CD4-positive, CD25-positive, alpha-beta regulatory T cell (primary cell): ENCODE results near the gene PRRT3. TPM values are rescaled to one million over a fixed set of nuclear protein-coding genes. Genes with fewer than 3 reads are reported as not detected.
"Not testable (repeated sequence)": the region's sequence is repeated elsewhere in the genome, so short reads cannot be mapped to it uniquely, and the experiment has no call there.

ENCODE experiments used
- ATAC-seq, 2 donors: fragments of 150-1000 bp; cut with Tn5 transposase; one replicate each; pipeline ENCODE4 v1.10.0; 2021; ENCODE audit warnings: low read depth in 2 of 2, moderate number of reproducible peaks in 2 of 2, moderate library complexity in 1 of 2
- DNase-seq, 3 donors: peaks; one replicate each; pipeline versions ENCODE4 v3.0.0 to v3.0.0-alpha.2; 2012 to 2022; ENCODE audit warnings: mixed read lengths in 1 of 3
- H3K27ac ChIP-seq: one replicate; pipeline ENCODE4 v1.7.0; 2013; ENCODE audit warnings: mild to moderate bottlenecking, low read length; ENCODE audit not compliant: insufficient read depth, poor library complexity, severe bottlenecking
- H3K27me3 ChIP-seq: one replicate; pipeline ENCODE4 v1.7.0; 2013; ENCODE audit warnings: low read length; ENCODE audit not compliant: control insufficient read depth, insufficient read depth
- H3K36me3 ChIP-seq: one replicate; pipeline ENCODE4 v1.7.0; 2013; ENCODE audit warnings: mild to moderate bottlenecking, low read length, moderate library complexity; ENCODE audit not compliant: control insufficient read depth, insufficient read depth
- H3K4me1 ChIP-seq: 2 replicates; pipeline ENCODE4 v1.7.0; 2013; ENCODE audit warnings: mild to moderate bottlenecking, low read length; ENCODE audit not compliant: insufficient read depth, control insufficient read depth, poor library complexity, severe bottlenecking
- H3K4me3 ChIP-seq: one replicate; pipeline ENCODE4 v1.7.0; 2013; ENCODE audit warnings: low read depth, mild to moderate bottlenecking, low read length, moderate library complexity
- H3K9me3 ChIP-seq, 2 experiments: 1 replicate in 1 of 2; 2 replicates in 1 of 2; pipeline ENCODE4 v1.7.0; 2013; ENCODE audit warnings: low read length in 2 of 2, mild to moderate bottlenecking in 1 of 2, moderate library complexity in 1 of 2; ENCODE audit not compliant: control insufficient read depth in 2 of 2
- H3K27ac Mint-ChIP-seq, 3 donors: one replicate each; pipeline ENCODE4 v1.8.0; 2020 to 2022; ENCODE audit warnings: mild to moderate bottlenecking in 3 of 3, mixed read lengths in 3 of 3, moderate library complexity in 2 of 3
- H3K27me3 Mint-ChIP-seq: one replicate; pipeline ENCODE4 v1.8.0; 2022; ENCODE audit warnings: mild to moderate bottlenecking, mixed read lengths
- H3K36me3 Mint-ChIP-seq: one replicate; pipeline ENCODE4 v1.8.0; 2020; ENCODE audit warnings: mixed read lengths
- H3K4me1 Mint-ChIP-seq, 4 donors: one replicate each; pipeline ENCODE4 v1.8.0; 2020 to 2022; ENCODE audit warnings: mixed read lengths in 4 of 4, mild to moderate bottlenecking in 1 of 4
- H3K4me3 Mint-ChIP-seq, 4 donors: one replicate each; pipeline ENCODE4 v1.8.0; 2020 to 2022; ENCODE audit warnings: mild to moderate bottlenecking in 4 of 4, mixed read lengths in 4 of 4, moderate library complexity in 3 of 4
- H3K9me3 Mint-ChIP-seq, 7 donors: one replicate each; pipeline ENCODE4 v1.8.0; 2020 to 2022; ENCODE audit warnings: mixed read lengths in 7 of 7, mild to moderate bottlenecking in 3 of 7, moderate library complexity in 2 of 7
- polyA plus RNA-seq, 4 donors: library from polyadenylated mRNA; unstranded; fragments of 300-500 nt; fragmentation: Illumina TruSeq; gene quantifications; one replicate each; pipeline ENCODE4 v1.2.3, GENCODE V29; 2021
- total RNA-seq: library from RNA; stranded (reverse); gene quantifications from one replicate; pipeline ENCODE4 v1.2.3, GENCODE V29; 2022

PRRT3 gene
- total and polyA plus RNA-seq, 5 donors from 2014 or later = 3.0 to 4.7 (median 4.3) TPM

GRCh38 chr3:9899289-9899791 is 52.9 kb downstream of the PRRT3 start:
- Mint-ChIP-seq H3K27ac (peak overlapping the region in 1 of 3 donors; percentile 29), H3K36me3 (peaks cover 10% of the 10 kb centered on the region), H3K9me3 (peaks cover 0 to 2% (median 0%) of the 10 kb centered on the region in 7 donors), H3K4me3 (no peak overlapping the region), H3K4me1 (peaks cover 14 to 64% (median 41%) of the 10 kb centered on the region in 4 donors), H3K27me3 (no peaks in the 10 kb centered on the region)
- Histone ChIP-seq H3K27ac (no peak overlapping the region), H3K27me3 (no peaks in the 10 kb centered on the region), H3K36me3 (no peaks in the 10 kb centered on the region), H3K4me1 (peaks cover 17% of the 10 kb centered on the region), H3K9me3 (no peaks in the 10 kb centered on the region), H3K4me3 (no peak overlapping the region)
- no peak for ATAC-seq
- no peak for DNase-seq

- H3K27ac ChIP-seq = no peak overlapping the region
- DNase-seq (no peak), ATAC-seq (no peak)
- peaks cover 16% of the 10 kb centered on the region for H3K36me3 Mint-ChIP-seq
- H3K4me1 Mint-ChIP-seq = peaks cover 20 to 66% (median 44%) of the 10 kb centered on the region in 4 donors
- H3K9me3 Mint-ChIP-seq = peaks cover 0 to 2% (median 0%) of the 10 kb centered on the region in 7 donors
- peak overlapping the region in 2 of 3 donors; percentile 29 to 52 for H3K27ac Mint-ChIP-seq
- H3K27me3 Mint-ChIP-seq = no peaks in the 10 kb centered on the region
- H3K9me3 ChIP-seq = no peaks in the 10 kb centered on the region
- H3K4me3 Mint-ChIP-seq = no peak overlapping the region
- no peaks in the 10 kb centered on the region for H3K27me3 ChIP-seq
- H3K36me3 ChIP-seq = peaks cover 1% of the 10 kb centered on the region
- H3K4me3 ChIP-seq = no peak overlapping the region
- H3K4me1 ChIP-seq = peaks cover 20% of the 10 kb centered on the region
Measured at GRCh38 chr3:9898467-9899241, 53.6 kb downstream of the PRRT3 start.

DNA sequence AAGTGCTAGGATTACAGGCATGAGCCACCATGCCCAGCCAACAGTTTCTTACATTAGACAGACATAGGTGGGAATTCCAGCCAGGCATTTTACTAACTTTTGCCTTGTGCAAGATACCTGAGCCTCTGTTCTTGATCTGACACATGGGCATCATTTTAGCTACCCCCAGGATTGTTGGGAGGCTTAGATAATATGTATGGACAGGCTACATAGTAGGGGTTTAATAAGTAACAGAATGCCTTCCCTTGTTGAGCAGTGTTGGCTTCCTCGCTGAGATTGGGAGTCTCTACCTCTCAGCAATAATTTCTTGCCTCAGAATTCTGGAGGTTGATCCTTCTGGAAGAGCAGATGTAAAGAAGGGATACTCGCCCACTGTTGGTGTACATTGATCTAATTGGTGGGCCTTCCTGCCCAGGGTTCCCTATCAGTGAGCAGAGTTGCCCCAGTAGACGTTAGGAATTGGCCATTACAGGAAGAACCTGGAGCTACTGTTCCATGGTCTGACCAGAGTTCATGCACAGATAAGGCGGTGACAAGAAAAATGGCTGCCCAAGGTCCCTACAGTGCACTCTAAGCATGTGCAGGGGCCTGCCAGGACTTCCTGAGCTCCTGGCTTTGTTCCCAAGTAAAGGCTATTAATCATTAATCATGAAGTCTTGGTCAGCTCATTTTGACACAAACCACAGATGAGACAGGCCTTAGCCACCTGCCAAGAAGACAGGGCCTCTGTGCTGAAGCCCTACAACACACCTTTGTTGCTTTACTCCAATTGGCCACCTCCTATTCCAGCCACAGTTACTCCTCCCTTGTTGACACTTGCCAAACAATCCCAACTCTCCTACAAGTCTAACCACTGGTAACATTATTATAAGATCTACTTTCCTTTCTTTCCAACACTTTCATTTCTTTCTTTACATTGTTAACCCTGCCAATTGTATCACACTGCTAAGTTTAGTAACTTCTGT is 54.5 kb downstream of the PRRT3 start:
- Mint-ChIP-seq H3K27ac (peak overlapping the region in 2 of 3 donors; percentile 9 to 74), H3K4me3 (no peak overlapping the region)
- no peak overlapping the region for H3K27ac ChIP-seq

GRCh38 chr3:9896755-9897407 is 55.3 kb downstream of the PRRT3 start:
- Histone ChIP-seq H3K4me1 (peaks cover 11% of the 10 kb centered on the region), H3K36me3 (peaks cover 14% of the 10 kb centered on the region)
- not testable (repeated sequence) for H3K27me3 Mint-ChIP-seq, DNase-seq, H3K27ac ChIP-seq, H3K4me3 ChIP-seq, H3K9me3 ChIP-seq, H3K9me3 Mint-ChIP-seq, H3K27me3 ChIP-seq, ATAC-seq
- H3K4me1 Mint-ChIP-seq = peaks cover 29 to 65% (median 44%) of the 10 kb centered on the region in 4 donors
- peak overlapping the region; percentile 9 to 81 (median 74) for H3K27ac Mint-ChIP-seq
- H3K36me3 Mint-ChIP-seq = peaks cover 29% of the 10 kb centered on the region
- peak overlapping the region in 1 of 4 donors; percentile 22 for H3K4me3 Mint-ChIP-seq

More for the DNA sequence above, 54.5 kb downstream of the PRRT3 start:
- H3K9me3 ChIP-seq = no peaks in the 10 kb centered on the region
- H3K36me3 ChIP-seq = peaks cover 10% of the 10 kb centered on the region
- ATAC-seq = no peak
- peaks cover 28 to 66% (median 45%) of the 10 kb centered on the region in 4 donors for H3K4me1 Mint-ChIP-seq
- peaks cover 17% of the 10 kb centered on the region for H3K4me1 ChIP-seq
- no peaks in the 10 kb centered on the region for H3K27me3 ChIP-seq
- no peak overlapping the region for H3K4me3 ChIP-seq
- H3K27me3 Mint-ChIP-seq = no peaks in the 10 kb centered on the region
- peaks cover 0 to 2% (median 0%) of the 10 kb centered on the region in 7 donors for H3K9me3 Mint-ChIP-seq
- no peak for DNase-seq
- peaks cover 24% of the 10 kb centered on the region for H3K36me3 Mint-ChIP-seq

DNA sequence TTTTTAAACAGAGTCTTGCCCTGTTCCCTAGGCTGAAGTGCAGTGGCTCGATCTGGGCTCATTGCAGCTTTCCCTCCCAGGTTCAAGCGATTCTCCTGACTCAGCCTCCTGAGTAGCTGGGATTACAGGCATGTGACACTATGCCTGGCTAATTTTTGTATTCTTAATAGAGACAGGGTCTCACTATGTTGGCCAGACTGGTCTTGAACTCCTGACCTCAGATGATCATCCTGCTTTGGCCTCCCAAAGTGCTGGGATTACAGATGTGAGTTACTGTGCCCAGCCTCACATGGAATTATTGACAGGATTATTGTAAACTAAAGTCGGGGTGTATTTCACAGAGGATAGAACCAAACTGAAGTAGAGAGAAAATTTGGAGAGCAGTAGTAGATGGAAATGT is 56.5 kb downstream of the PRRT3 start:
- Mint-ChIP-seq H3K4me1 (peaks cover 25 to 65% (median 46%) of the 10 kb centered on the region in 4 donors), H3K36me3 (peaks cover 29% of the 10 kb centered on the region), H3K27ac (peak overlapping the region; percentile 9 to 92 (median 16))
- H3K4me3 ChIP-seq, ATAC-seq, H3K27me3 Mint-ChIP-seq, H3K27me3 ChIP-seq, H3K9me3 Mint-ChIP-seq, DNase-seq, H3K4me3 Mint-ChIP-seq, H3K27ac ChIP-seq, H3K9me3 ChIP-seq: not testable (repeated sequence)
- Histone ChIP-seq H3K36me3 (peaks cover 14% of the 10 kb centered on the region), H3K4me1 (peaks cover 16% of the 10 kb centered on the region)

Other genes with a start within 250 kb of the PRRT3 start
- not detected for gene CPNE9, start 248.6 kb downstream of the PRRT3 start, total RNA-seq
- gene CPNE9, start 248.6 kb downstream of the PRRT3 start, polyA plus RNA-seq = not detected
- 41.2 TPM for gene BRPF1, start 220.7 kb downstream of the PRRT3 start, total RNA-seq
- 10 to 100 TPM in 2 of 4 donors, 1 to 10 TPM in 2; 6.7 to 12.1 (median 9.2) TPM for gene BRPF1, start 220.7 kb downstream of the PRRT3 start, polyA plus RNA-seq
- gene OGG1, start 202.5 kb downstream of the PRRT3 start, total RNA-seq = 26.3 TPM
- gene OGG1, start 202.5 kb downstream of the PRRT3 start, polyA plus RNA-seq = 10 to 100 TPM; 21.8 to 30.2 (median 26.7) TPM
- gene CAMK1, start 182.5 kb downstream of the PRRT3 start, total RNA-seq = 4.9 TPM
- gene CAMK1, start 182.5 kb downstream of the PRRT3 start, polyA plus RNA-seq = 10 to 100 TPM in 1 of 4 donors, 1 to 10 TPM in 3; 4.5 to 13.7 (median 7.7) TPM
- 44.7 TPM for gene TADA3, start 159.9 kb downstream of the PRRT3 start, total RNA-seq
- 10 to 100 TPM; 50.2 to 69.0 (median 60.5) TPM for gene TADA3, start 159.9 kb downstream of the PRRT3 start, polyA plus RNA-seq
- 203 TPM for gene ARPC4, start 159.3 kb downstream of the PRRT3 start, total RNA-seq
- 100 to 1,000 TPM; 294 to 384 (median 336) TPM for gene ARPC4, start 159.3 kb downstream of the PRRT3 start, polyA plus RNA-seq
- 89.9 TPM for gene TTLL3, start 142.1 kb downstream of the PRRT3 start, total RNA-seq
- gene TTLL3, start 142.1 kb downstream of the PRRT3 start, polyA plus RNA-seq = 1 to 10 TPM; 2.3 to 3.8 (median 3.1) TPM
- 21.1 TPM for gene RPUSD3, start 108.4 kb downstream of the PRRT3 start, total RNA-seq
- gene RPUSD3, start 108.4 kb downstream of the PRRT3 start, polyA plus RNA-seq = 10 to 100 TPM; 59.7 to 72.3 (median 66.8) TPM
- not detected for gene CIDEC, start 72.2 kb downstream of the PRRT3 start, total RNA-seq
- not detected for gene CIDEC, start 72.2 kb downstream of the PRRT3 start, polyA plus RNA-seq
- gene JAGN1, start 61.8 kb downstream of the PRRT3 start, total RNA-seq = 17.7 TPM
- 10 to 100 TPM; 52.6 to 70.8 (median 58.3) TPM for gene JAGN1, start 61.8 kb downstream of the PRRT3 start, polyA plus RNA-seq
- gene IL17RE, start 49.6 kb downstream of the PRRT3 start, total RNA-seq = 4.3 TPM
- gene IL17RE, start 49.6 kb downstream of the PRRT3 start, polyA plus RNA-seq = under 1 TPM in 3 of 4 donors, not detected in 1; 0.31 to 0.33 (median 0.32) TPM
- gene IL17RC, start 35.3 kb downstream of the PRRT3 start, total RNA-seq = 1.1 TPM
- 1 to 10 TPM; 5.6 to 9.5 (median 7.5) TPM for gene IL17RC, start 35.3 kb downstream of the PRRT3 start, polyA plus RNA-seq
- gene CRELD1, start 18.6 kb downstream of the PRRT3 start, total RNA-seq = 24.6 TPM
- 10 to 100 TPM; 20.5 to 26.5 (median 23.9) TPM for gene CRELD1, start 18.6 kb downstream of the PRRT3 start, polyA plus RNA-seq
- 57.2 TPM for gene EMC3, start 34.4 kb upstream of the PRRT3 start, total RNA-seq
- gene EMC3, start 34.4 kb upstream of the PRRT3 start, polyA plus RNA-seq = 10 to 100 TPM; 56.9 to 88.2 (median 74.4) TPM
- 18.5 TPM for gene FANCD2, start 74.0 kb upstream of the PRRT3 start, total RNA-seq
- 10 to 100 TPM in 2 of 4 donors, 1 to 10 TPM in 2; 4.5 to 62.8 (median 8.3) TPM for gene FANCD2, start 74.0 kb upstream of the PRRT3 start, polyA plus RNA-seq
- gene FANCD2OS, start 155.8 kb upstream of the PRRT3 start, total RNA-seq = not detected
- not detected for gene FANCD2OS, start 155.8 kb upstream of the PRRT3 start, polyA plus RNA-seq
- gene BRK1, start 163.3 kb upstream of the PRRT3 start, total RNA-seq = 61.9 TPM
- 100 to 1,000 TPM; 229 to 275 (median 252) TPM for gene BRK1, start 163.3 kb upstream of the PRRT3 start, polyA plus RNA-seq
- gene VHL, start 189.4 kb upstream of the PRRT3 start, total RNA-seq = 76.6 TPM
- gene VHL, start 189.4 kb upstream of the PRRT3 start, polyA plus RNA-seq = 10 to 100 TPM in 3 of 4 donors, 1 to 10 TPM in 1; 5.9 to 17.3 (median 12.1) TPM
- 3.6 TPM for gene IRAK2, start 212.5 kb upstream of the PRRT3 start, total RNA-seq
- 1 to 10 TPM in 3 of 4 donors, under 1 TPM in 1; 0.68 to 3.7 (median 2.8) TPM for gene IRAK2, start 212.5 kb upstream of the PRRT3 start, polyA plus RNA-seq